Neural progenitor cell (in vitro differentiated cells): ENCODE data around the gene MGP. TPM values are rescaled to one million over a fixed set of nuclear protein-coding genes. Genes with fewer than 3 reads are reported as not detected.

Experiments used
- DNase-seq: peaks from one replicate; pipeline ENCODE4 v3.0.0-alpha.2; 2016; ENCODE audit warnings: low spot score
- H2AFZ ChIP-seq: fragments of 200-600 bp; sonication (generic); replicated peaks from 2 replicates; pipeline ENCODE4 v1.6.1; 2016; ENCODE audit warnings: antibody characterized with exemption
- H3F3A ChIP-seq: fragments of 200-600 bp; sonication (generic); 2 replicates; pipeline ENCODE4 v1.6.1; 2016; ENCODE audit warnings: antibody characterized with exemption, low read depth
- H3K27ac ChIP-seq: fragments of 200-600 bp; sonication (generic); 2 replicates; pipeline ENCODE4 v1.5.1; 2016; ENCODE audit warnings: mild to moderate bottlenecking
- H3K27me3 ChIP-seq: fragments of 200-600 bp; sonication (generic); 2 replicates; pipeline ENCODE4 v1.6.1; 2016; ENCODE audit warnings: mild to moderate bottlenecking, moderate library complexity
- H3K36me3 ChIP-seq: fragments of 200-600 bp; sonication (generic); 2 replicates; pipeline ENCODE4 v1.5.1; 2016
- H3K4me1 ChIP-seq: fragments of 200-600 bp; sonication (generic); 2 replicates; pipeline ENCODE4 v1.6.1; 2016; ENCODE audit warnings: mixed run types
- H3K4me2 ChIP-seq: fragments of 200-600 bp; sonication (generic); 2 replicates; pipeline ENCODE4 v1.6.1; 2016
- H3K4me3 ChIP-seq: fragments of 200-600 bp; sonication (generic); 2 replicates; pipeline ENCODE4 v1.5.1; 2016
- H3K79me2 ChIP-seq: fragments of 200-600 bp; sonication (generic); 2 replicates; pipeline ENCODE4 v1.6.1; 2016; ENCODE audit warnings: low read depth
- H3K9ac ChIP-seq: fragments of 200-600 bp; sonication (generic); 2 replicates; pipeline ENCODE4 v1.6.1; 2016
- H3K9me3 ChIP-seq: fragments of 200-600 bp; sonication (generic); 2 replicates; pipeline ENCODE4 v1.5.1; 2016; ENCODE audit warnings: low read depth
- H4K20me1 ChIP-seq: fragments of 200-600 bp; sonication (generic); 2 replicates; pipeline ENCODE4 v1.6.1; 2016; ENCODE audit warnings: low read depth
- H3K27ac Mint-ChIP-seq: 3 replicates; pipeline ENCODE4 v1.8.0; 2021; ENCODE audit warnings: mixed read lengths
- H3K27me3 Mint-ChIP-seq: 2 replicates; pipeline ENCODE4 v1.8.0; 2022; ENCODE audit warnings: low read depth, mild to moderate bottlenecking, inconsistent platforms, moderate library complexity, mixed read lengths; ENCODE audit not compliant: insufficient read depth
- H3K36me3 Mint-ChIP-seq: 3 replicates; pipeline ENCODE4 v1.8.0; 2021; ENCODE audit warnings: mixed read lengths
- H3K4me1 Mint-ChIP-seq: 3 replicates; pipeline ENCODE4 v1.8.0; 2021; ENCODE audit warnings: mixed read lengths
- H3K4me3 Mint-ChIP-seq: 3 replicates; pipeline ENCODE4 v1.8.0; 2021; ENCODE audit warnings: mild to moderate bottlenecking, moderate library complexity, mixed read lengths
- H3K9me3 Mint-ChIP-seq: 3 replicates; pipeline ENCODE4 v1.8.0; 2020; ENCODE audit warnings: mixed read lengths
- CTCF ChIP-seq: fragments of 200-600 bp; sonication (generic); IDR thresholded peaks from 2 replicates; pipeline ENCODE4 v1.5.1; 2017; ENCODE audit warnings: antibody characterized with exemption, mild to moderate bottlenecking
- EZH2 ChIP-seq: fragments of 200-600 bp; sonication (generic); IDR thresholded peaks from 2 replicates; pipeline ENCODE4 v1.6.1; 2017; ENCODE audit warnings: antibody characterized with exemption, mild to moderate bottlenecking, moderate library complexity
- EZH2phosphoT487 ChIP-seq: fragments of 200-600 bp; sonication (generic); IDR thresholded peaks from 2 replicates; pipeline ENCODE4 v1.6.1; 2017; ENCODE audit warnings: antibody characterized with exemption
- total RNA-seq: library from RNA; depleted of rRNA; stranded (reverse); fragments of >200 nt; gene quantifications from 2 replicates; pipeline ENCODE4 v1.2.3, GENCODE V29; 2015; ENCODE audit warnings: low replicate concordance

MGP gene
- total RNA-seq, 1 donor from 2014 or later = not detected

DNA sequence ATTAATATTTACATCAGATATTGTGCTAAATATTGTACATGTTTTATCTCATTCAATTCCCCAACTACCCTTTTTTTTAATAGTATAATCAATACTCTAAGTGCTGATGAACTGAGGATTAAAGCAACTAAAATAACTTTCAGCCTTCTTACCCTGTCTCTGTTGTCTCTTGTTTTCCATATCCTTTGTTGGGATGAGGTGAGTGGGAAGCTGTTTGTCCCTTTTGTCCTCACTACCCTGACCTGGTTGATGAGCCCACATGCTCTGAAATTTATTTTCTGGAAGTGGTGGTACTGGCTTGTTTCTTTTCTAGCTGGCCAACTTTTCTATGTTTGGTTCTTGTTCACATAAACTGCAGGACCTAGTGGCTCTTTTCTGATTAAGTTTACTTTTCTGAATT is 32.8 kb downstream of the MGP start:
- peaks cover 22% of the 10 kb centered on the region for H3K4me1 Mint-ChIP-seq
- no peak for DNase-seq
- Histone ChIP-seq H3K4me3 (no peak overlapping the region), H3F3A (no peaks in the 10 kb centered on the region), H3K27me3 (no peaks in the 10 kb centered on the region), H3K79me2 (no peaks in the 10 kb centered on the region), H3K9ac (no peak overlapping the region), H3K36me3 (no peaks in the 10 kb centered on the region), H4K20me1 (no peaks in the 10 kb centered on the region), H3K9me3 (no peaks in the 10 kb centered on the region), H2AFZ (no peak overlapping the region), H3K4me2 (no peak overlapping the region), H3K27ac (no peak overlapping the region), H3K4me1 (no peaks in the 10 kb centered on the region)
- H3K27ac Mint-ChIP-seq = no peak overlapping the region
- TF ChIP-seq CTCF = no peak
- TF ChIP-seq EZH2 = no peak
- no peak for TF ChIP-seq EZH2phosphoT487
- peaks cover 3% of the 10 kb centered on the region for H3K27me3 Mint-ChIP-seq
- no peak overlapping the region for H3K4me3 Mint-ChIP-seq
- no peaks in the 10 kb centered on the region for H3K36me3 Mint-ChIP-seq
- H3K9me3 Mint-ChIP-seq = peaks cover 8% of the 10 kb centered on the region

- no peak overlapping the region for H3K4me2 ChIP-seq
- H3K79me2 ChIP-seq = no peaks in the 10 kb centered on the region
- no peaks in the 10 kb centered on the region for H3K9me3 ChIP-seq
- no peak overlapping the region for H3K9ac ChIP-seq
- peaks cover 28% of the 10 kb centered on the region for H3K4me1 Mint-ChIP-seq
- no peaks in the 10 kb centered on the region for H3K4me1 ChIP-seq
- no peak overlapping the region for H3K4me3 ChIP-seq
- no peaks in the 10 kb centered on the region for H3K36me3 ChIP-seq
- DNase-seq = no peak
- no peaks in the 10 kb centered on the region for H3K27me3 Mint-ChIP-seq
- H3K4me3 Mint-ChIP-seq = no peak overlapping the region
- H3K9me3 Mint-ChIP-seq = no peaks in the 10 kb centered on the region
- H3K27ac Mint-ChIP-seq = no peak overlapping the region
- H2AFZ ChIP-seq = no peak overlapping the region
- TF ChIP-seq CTCF (no peak), EZH2 (no peak), EZH2phosphoT487 (no peak)
- no peaks in the 10 kb centered on the region for H3K27me3 ChIP-seq
- no peaks in the 10 kb centered on the region for H3F3A ChIP-seq
- no peak overlapping the region for H3K27ac ChIP-seq
- H4K20me1 ChIP-seq = no peaks in the 10 kb centered on the region
- H3K36me3 Mint-ChIP-seq = no peaks in the 10 kb centered on the region
Observed at GRCh38 chr12:14850929-14851663, 34.6 kb downstream of the MGP start.

- Mint-ChIP-seq H3K27me3 (no peaks in the 10 kb centered on the region), H3K9me3 (no peaks in the 10 kb centered on the region), H3K36me3 (no peaks in the 10 kb centered on the region), H3K27ac (no peak overlapping the region), H3K4me1 (peaks cover 24% of the 10 kb centered on the region), H3K4me3 (no peak overlapping the region)
- Histone ChIP-seq H2AFZ (no peak overlapping the region), H4K20me1 (no peaks in the 10 kb centered on the region), H3K4me2 (no peak overlapping the region), H3K9me3 (no peaks in the 10 kb centered on the region), H3K36me3 (no peaks in the 10 kb centered on the region), H3F3A (no peaks in the 10 kb centered on the region), H3K4me1 (no peaks in the 10 kb centered on the region), H3K79me2 (no peaks in the 10 kb centered on the region), H3K27me3 (no peaks in the 10 kb centered on the region), H3K27ac (no peak overlapping the region), H3K9ac (no peak overlapping the region), H3K4me3 (no peak overlapping the region)
- DNase-seq = no peak
- TF ChIP-seq CTCF (no peak), EZH2 (no peak), EZH2phosphoT487 (no peak)
Observed at GRCh38 chr12:14849661-14850060, 36.0 kb downstream of the MGP start.
